CD4-positive, alpha-beta T cell treated with Interleukin-1 beta for 1 hour (primary cell): ENCODE results near the gene CD248.
"Not testable (repeated sequence)": the region's sequence is repeated elsewhere in the genome, so short reads cannot be mapped to it uniquely, and the experiment has no call there.

ENCODE experiments used
- DNase-seq, 2 donors: peaks; one replicate each; pipeline ENCODE4 v3.0.0-alpha.2; 2020 to 2022

CD248 gene

GRCh38 chr11:66327171-66328030 is 10.6 kb upstream of the CD248 start:
- DNase-seq = no peak

GRCh38 chr11:66326261-66327111 is 9.6 kb upstream of the CD248 start:
- peak; percentile 29 to 31 for DNase-seq

- no peak for DNase-seq
These were observed 8.4 kb upstream of the CD248 start for GRCh38 chr11:66325263-66325671.

GRCh38 chr11:66324664-66325063 is 7.8 kb upstream of the CD248 start:
- DNase-seq = no peak

DNA sequence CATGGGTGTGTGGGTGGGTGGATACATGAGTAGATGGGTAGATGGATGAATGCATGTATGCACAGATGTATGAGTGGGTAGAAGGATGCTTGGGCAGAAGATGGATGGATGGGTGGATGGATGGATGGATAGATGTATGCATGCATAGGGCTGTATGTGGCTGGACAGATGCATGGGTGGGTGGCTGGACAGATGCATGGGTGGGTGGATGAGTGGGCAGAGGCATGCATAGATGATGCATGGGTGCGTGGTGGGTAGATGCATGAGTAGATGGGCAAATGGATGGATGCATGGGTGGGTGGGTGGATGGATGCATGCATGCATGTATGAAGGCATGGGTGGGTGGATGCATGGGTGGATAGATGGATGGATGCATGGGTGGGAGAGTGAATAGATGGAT is 6.8 kb upstream of the CD248 start:
- no peak for DNase-seq

DNA sequence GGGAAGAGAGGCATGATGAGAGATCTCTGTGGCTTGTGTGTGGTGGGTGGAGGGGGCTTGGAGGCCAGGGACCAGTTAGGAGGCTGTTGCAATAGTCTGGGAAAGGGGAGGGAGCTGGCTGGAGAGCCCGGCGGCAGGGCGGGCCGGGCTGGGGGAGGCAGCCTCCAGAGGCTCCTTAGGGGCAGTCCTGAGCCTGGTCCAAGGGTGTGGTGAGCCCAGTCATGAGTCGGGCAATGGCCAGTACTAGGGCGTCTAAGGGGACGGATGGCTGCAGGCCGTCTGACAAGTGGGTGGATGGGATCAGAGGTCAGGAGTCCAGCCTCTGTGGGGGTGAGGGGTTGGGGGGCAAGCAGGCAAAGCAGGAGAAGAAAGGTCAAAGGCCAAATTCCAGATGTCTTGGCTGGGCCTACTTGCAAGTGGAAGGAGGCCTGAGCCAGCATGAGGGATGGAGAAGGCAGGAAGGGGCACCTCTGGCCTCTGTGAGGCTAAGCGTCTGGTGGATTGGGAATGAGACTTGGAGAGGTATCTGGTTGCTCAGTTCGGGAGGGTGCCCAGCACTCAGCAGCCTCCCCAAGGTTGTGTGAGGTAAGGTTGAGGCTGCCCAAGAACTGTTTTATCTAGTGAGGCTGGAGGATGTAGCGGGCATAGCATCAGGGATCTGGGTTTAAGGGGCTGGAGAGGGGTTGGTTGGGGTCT is 6.0 kb upstream of the CD248 start:
- DNase-seq = no peak

DNA sequence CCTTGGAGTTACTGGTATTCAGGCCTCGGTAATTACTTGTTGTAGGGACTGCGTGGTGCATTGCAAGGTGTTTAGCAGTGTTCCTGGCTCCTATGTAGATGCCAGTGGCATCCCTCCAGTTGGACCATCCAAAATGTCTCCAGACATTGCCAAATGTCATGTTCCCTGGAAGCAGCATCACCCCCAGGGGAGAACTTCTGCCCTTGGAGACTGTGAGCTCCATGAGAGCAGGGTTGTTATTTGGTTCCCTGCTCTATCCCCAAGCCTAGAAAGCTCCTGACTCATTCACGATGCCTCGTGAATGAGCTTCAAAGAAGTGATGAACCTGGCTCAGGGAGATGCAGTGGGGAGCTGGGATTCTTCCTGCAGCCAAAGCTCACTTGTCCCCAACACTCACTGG is 4.8 kb upstream of the CD248 start:
- no peak for DNase-seq

DNA sequence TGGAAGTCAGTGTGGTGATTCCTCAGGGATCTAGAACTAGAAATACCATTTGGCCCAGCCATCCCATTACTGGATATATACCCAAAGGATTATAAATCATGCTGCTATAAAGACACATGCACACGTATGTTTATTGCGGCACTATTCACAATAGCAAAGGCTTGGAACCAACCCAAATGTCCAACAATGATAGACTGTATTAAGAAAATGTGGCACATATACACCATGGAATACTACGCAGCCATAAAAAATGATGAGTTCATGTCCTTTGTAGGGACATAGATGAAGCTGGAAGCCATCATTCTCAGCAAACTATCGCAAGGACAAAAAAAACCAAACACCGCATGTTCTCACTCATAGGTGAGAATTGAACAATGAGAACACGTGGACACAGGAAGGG is 3.9 kb upstream of the CD248 start:
- DNase-seq = not testable (repeated sequence)

DNA sequence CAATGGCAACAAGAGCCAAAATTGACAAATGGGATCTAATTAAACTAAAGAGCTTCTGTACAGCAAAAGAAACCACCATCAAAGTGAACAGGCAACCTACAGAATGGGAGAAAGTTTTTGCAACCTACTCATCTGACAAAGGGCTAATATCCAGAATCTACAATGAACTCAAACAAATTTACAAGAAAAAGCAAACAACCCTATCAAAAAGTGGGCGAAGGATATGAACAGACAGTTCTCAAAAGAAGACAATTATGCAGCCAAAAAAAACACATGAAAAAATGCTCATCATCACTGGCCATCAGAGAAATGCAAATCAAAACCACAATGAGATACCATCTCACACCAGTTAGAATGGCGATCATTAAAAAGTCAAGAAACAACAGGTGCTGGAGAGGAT is 3.4 kb upstream of the CD248 start:
- DNase-seq = not testable (repeated sequence)

DNA sequence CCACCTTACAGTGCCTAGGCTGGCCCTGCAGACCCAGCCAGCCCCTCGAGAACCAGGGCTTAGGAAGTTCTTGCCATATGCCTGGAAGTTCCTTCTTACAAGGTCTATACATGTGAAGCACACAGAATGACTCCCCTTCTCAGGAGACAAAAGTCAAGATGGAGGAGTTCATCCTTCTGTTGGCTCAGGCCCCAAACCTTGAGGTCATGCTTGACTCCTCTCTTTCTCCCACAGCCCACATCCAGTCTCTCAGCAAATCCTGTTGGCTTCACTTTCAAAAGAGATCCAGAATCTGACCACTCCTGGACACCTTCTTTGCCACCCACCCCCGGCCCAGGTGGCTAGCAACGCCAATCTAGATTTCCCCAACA is 1.7 kb upstream of the CD248 start:
- DNase-seq = no peak

DNA sequence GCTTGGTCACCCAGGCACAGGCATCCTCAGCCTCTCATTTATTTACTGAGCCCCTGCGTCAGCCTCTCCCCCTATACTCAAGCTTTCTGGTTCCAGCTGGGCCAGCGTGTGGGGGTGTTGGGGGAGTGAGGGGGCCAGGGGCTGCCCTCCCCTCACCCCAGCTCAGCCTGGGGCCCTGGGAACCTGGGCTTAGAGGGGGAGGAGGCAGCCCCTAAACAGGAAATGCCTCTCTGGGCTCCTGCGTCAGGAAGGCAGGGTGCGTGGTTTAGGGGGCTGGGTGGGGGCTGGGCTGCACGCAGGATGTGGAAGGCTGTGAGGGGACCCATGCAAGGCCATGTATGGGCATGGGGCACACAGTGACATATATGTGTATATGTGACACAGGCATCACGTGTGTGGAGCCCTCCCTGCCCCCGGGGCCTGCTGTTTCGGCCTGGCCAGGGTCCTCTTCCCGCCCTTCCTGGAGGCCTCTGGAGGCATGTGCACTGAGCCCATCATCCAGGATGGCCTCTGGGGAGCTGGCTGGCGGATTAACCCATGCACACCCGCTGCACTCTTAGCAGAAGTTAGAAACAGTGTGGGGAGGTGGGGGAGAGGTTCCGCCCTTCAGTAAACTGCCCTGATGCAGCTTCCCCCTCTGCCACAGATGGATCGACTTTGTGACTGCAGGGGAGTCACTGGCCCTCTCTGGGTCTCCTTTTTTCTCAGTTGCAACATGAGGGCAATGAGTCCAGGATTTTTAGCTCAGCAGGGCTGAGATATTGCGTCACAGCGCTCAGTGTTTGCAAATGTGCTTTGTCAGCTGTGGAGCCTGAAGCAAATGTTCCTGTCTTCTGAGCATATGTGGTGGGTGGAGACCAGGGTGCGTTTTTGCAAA is 1.1 kb upstream of the CD248 start:
- peak; percentile 74 to 89 for DNase-seq

DNA sequence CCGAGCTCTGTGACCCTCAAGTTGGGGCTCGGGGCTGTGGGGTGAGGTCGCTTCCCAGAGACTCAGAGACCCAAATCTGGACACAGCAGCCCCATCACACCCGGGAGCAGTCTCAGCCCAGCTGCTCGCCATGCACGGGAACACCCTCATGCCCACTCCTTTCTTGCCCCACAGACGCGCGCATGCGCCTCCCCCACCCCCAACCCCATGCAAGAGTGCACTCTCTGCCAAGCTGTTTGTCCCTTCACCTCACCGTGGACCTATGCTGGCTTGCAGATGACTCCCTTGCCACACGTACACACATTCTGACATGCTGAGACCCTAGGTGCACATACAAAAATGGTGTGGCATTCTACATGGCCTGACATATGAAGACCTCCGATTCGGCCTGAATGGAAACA is 478 bp upstream of the CD248 start:
- DNase-seq = peak; percentile 39 to 72

- DNase-seq = no peak
These were observed 678 bp downstream of the CD248 start for GRCh38 chr11:66315921-66316811.

DNA sequence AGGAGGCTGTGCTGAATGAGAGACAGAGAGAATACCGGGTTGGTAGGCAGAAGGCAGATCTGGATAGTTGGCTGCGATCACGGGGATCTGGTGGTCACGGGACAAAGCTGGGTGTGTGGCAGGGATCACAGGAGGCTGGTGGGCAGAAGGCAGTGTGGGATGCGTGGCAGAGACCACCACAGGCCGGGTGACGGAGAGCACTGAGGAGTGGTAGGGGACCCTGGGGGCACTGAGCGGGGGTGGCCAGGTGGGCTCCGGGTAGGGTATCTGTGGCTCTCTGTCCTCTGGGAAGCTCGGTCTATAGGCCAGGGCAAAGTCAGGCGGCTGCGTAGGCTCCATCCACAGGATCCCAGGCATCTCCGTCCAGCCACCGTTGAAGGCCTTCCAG is 1.4 kb downstream of the CD248 start:
- DNase-seq = no peak

- DNase-seq = no peak
These were observed 2.0 kb downstream of the CD248 start for GRCh38 chr11:66314561-66315497.

DNA sequence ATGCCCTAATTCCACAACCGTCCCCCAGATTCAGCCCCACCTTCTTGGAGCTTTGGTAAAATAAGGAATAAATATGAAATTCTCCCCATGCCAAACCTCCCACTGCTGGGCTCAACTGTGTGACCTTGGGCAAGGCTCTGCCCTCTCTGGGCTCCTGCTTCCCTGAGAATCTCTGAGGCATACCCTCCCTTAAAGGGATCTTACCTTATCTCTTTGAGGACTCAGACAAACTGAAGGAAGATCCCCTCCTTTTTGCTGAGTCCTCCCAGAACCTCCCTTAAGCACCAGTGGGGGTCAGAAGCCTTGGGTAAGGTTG is 2.7 kb downstream of the CD248 start:
- DNase-seq = no peak

DNA sequence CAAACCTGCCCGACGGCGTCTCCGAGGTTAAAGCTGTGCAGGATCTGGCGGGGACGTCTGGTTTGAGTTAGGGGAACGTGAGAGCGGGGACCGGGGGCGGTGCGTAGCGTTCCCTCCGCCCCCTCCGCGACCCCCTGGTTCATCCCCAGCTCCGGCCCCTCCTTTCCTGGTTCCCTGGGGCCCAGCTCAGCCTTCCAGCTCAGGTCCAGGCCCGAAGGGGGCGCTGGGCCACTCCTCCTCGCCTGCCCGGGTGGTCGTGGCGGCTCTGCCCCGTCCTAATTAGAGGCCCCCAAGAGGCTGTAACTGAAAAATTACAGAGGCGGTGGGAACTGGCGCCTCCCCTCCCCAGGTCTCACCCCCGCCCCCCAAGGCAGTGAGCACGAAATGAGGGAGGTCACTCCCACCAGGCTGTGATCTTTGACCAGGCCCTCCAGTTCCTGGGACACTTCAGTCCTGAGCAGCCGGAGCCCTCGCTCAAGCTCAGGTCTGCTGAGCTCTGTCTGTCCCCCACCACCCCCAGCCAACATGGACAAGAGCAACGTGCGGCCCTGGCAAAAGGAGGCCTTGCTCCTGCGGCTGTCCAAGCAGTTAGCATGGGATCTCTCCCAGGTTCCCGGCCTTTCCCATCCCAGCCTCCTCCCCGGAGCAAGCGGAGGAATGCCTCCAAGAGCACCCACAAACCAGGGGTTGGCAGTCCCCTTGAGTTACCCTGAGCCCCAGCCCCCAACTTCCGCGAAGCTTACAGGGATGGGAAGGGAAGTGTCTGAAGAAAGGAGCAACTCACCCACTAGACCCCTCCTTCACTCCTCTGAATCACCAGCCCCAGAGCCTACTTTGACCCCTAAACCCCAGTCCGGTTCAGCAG is 3.3 kb downstream of the CD248 start:
- DNase-seq = no peak

- DNase-seq = peak; percentile 99
These were observed 4.1 kb downstream of the CD248 start for GRCh38 chr11:66312549-66313320.
